WERI-Rb-1 (cell line): Measurements from ENCODE around the gene RASSF4.

Experiments used
- DNase-seq: peaks from one replicate; pipeline ENCODE4 v3.0.0-alpha.2; 2020
- H3K27ac ChIP-seq: fragments of 250-450 bp; sonication (Bioruptor Pico); 2 replicates; pipeline ENCODE4 v1.5.1; 2020; ENCODE audit warnings: mild to moderate bottlenecking, moderate library complexity
- H3K27me3 ChIP-seq: fragments of 250-450 bp; sonication (Bioruptor Pico); 2 replicates; pipeline ENCODE4 v1.5.1; 2021; ENCODE audit warnings: mild to moderate bottlenecking, low read depth, moderate library complexity; ENCODE audit not compliant: insufficient read depth, severe bottlenecking
- H3K36me3 ChIP-seq: fragments of 250-450 bp; sonication (Bioruptor Pico); 2 replicates; pipeline ENCODE4 v1.5.1; 2020; ENCODE audit warnings: mild to moderate bottlenecking, moderate library complexity
- H3K4me3 ChIP-seq: 2 replicates; pipeline ENCODE4 v1.5.1; 2011; ENCODE audit warnings: low read depth, mild to moderate bottlenecking, control low read depth, low read length
- H3K9me3 ChIP-seq: fragments of 250-450 bp; sonication (Bioruptor Pico); 2 replicates; pipeline ENCODE4 v1.5.1; 2021; ENCODE audit warnings: mild to moderate bottlenecking, moderate library complexity; ENCODE audit not compliant: severe bottlenecking
- CTCF ChIP-seq: IDR thresholded peaks from 2 replicates; pipeline ENCODE4 v1.5.1; 2011; ENCODE audit warnings: low read depth, mild to moderate bottlenecking, control low read depth, inconsistent platforms, low read length

RASSF4 gene

GRCh38 chr10:44965104-44965503 is 5.5 kb downstream of the RASSF4 start:
- Histone ChIP-seq H3K27ac (peak overlapping the region; percentile 88), H3K36me3 (peaks cover 3% of the 10 kb centered on the region), H3K9me3 (no peaks in the 10 kb centered on the region), H3K4me3 (no peak overlapping the region), H3K27me3 (no peaks in the 10 kb centered on the region)
- DNase-seq: no peak
- no peak for TF ChIP-seq CTCF

- no peak for DNase-seq
- Histone ChIP-seq H3K4me3 (no peak overlapping the region), H3K9me3 (no peaks in the 10 kb centered on the region), H3K27ac (no peak overlapping the region), H3K36me3 (peaks cover 6% of the 10 kb centered on the region), H3K27me3 (no peaks in the 10 kb centered on the region)
- no peak for TF ChIP-seq CTCF
These were observed 6.1 kb downstream of the RASSF4 start for GRCh38 chr10:44965651-44966097.

- H3K27ac ChIP-seq: no peak overlapping the region
These were observed 6.7 kb downstream of the RASSF4 start for GRCh38 chr10:44966129-44966815.

GRCh38 chr10:44966816-44967509 is 7.4 kb downstream of the RASSF4 start:
- H3K27ac ChIP-seq: no peak overlapping the region

More at GRCh38 chr10:44966129-44966815, 6.7 kb downstream of the RASSF4 start:
- TF ChIP-seq CTCF: no peak
- no peaks in the 10 kb centered on the region for H3K9me3 ChIP-seq
- H3K36me3 ChIP-seq: peaks cover 11% of the 10 kb centered on the region
- no peak for DNase-seq
- H3K4me3 ChIP-seq: no peak overlapping the region
- H3K27me3 ChIP-seq: no peaks in the 10 kb centered on the region

GRCh38 chr10:44967616-44968015 is 8.0 kb downstream of the RASSF4 start:
- Histone ChIP-seq H3K27ac (no peak overlapping the region), H3K27me3 (no peaks in the 10 kb centered on the region), H3K36me3 (peaks cover 11% of the 10 kb centered on the region), H3K4me3 (no peak overlapping the region), H3K9me3 (no peaks in the 10 kb centered on the region)
- no peak for TF ChIP-seq CTCF
- DNase-seq: no peak

More at GRCh38 chr10:44966816-44967509, 7.4 kb downstream of the RASSF4 start:
- DNase-seq: no peak
- Histone ChIP-seq H3K4me3 (no peak overlapping the region), H3K27me3 (no peaks in the 10 kb centered on the region), H3K9me3 (no peaks in the 10 kb centered on the region), H3K36me3 (peaks cover 11% of the 10 kb centered on the region)
- 0 out of 2 replicates have a peak, but pooled peaks have one; percentile 17 for TF ChIP-seq CTCF
